ENCODE data around the gene CEBPE. TPM values are rescaled to one million over a fixed set of nuclear protein-coding genes. Genes with fewer than 3 reads are reported as not detected.

CEBPE gene
- polyA plus RNA-seq, 1 donor from 2014 or later, result not detected

DNA sequence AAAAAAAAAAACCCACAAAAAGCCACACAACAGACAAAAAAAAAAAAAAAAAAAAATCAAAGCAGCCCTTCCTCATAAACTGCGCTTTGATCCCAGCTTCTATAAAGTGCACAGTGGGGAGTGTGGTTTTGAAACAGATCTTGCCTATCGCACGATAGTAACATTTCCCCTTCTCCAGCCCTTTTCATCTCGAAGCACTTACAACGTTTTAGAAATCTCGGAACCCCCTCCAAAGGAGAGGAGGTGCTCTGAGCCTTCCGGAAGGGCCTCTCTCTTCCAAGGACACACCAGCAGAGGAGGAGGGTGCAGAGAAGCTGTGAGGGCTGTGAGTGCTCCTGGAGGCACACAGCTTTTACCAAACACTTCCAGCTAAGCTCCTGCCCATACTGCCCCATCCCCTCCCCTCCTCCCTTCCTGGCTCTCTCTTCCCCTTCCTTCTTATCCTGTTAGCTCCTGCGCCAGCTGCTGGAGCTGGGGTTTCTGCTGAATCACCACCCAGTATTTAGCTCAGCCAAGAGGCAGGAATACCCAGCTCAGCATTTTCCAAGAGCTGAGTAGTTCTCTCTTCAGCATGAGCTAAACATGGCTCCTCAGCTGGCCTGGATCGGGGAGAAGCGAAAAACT, 36.0 kb upstream of the CEBPE start:
- no peaks in the 10 kb centered on the region for H3K9me2 ChIP-seq (ENCODE audit: insufficient read depth, low read length)
- no peak overlapping the region for H3K4me3 ChIP-seq (ENCODE audit: low read length)
- no peak overlapping the region for H3K27ac ChIP-seq (ENCODE audit: low read length)
- no peak overlapping the region for H3K9ac ChIP-seq (ENCODE audit: low read length)
- no peaks in the 10 kb centered on the region for H3K9me3 ChIP-seq (ENCODE audit: low read length)
- H3K36me3 ChIP-seq (ENCODE audit: insufficient read depth, low read length), result no peaks in the 10 kb centered on the region
- H3K27me3 ChIP-seq (ENCODE audit: insufficient read depth, low read depth, low read length), result no peaks in the 10 kb centered on the region
- no peaks in the 10 kb centered on the region for H3F3A ChIP-seq (ENCODE audit: insufficient read depth, low read length, poor library complexity, severe bottlenecking)
- H2AFZ ChIP-seq (ENCODE audit: low read depth, low read length), result no peak overlapping the region
- no peaks in the 10 kb centered on the region for H4K20me1 ChIP-seq (ENCODE audit: insufficient read depth)
- no peaks in the 10 kb centered on the region for H3K79me2 ChIP-seq (replicated peaks; ENCODE audit: insufficient read depth, low read length)
- no peak overlapping the region for H3K4me2 ChIP-seq (ENCODE audit: low read length)
- TF ChIP-seq, protein P1, sequence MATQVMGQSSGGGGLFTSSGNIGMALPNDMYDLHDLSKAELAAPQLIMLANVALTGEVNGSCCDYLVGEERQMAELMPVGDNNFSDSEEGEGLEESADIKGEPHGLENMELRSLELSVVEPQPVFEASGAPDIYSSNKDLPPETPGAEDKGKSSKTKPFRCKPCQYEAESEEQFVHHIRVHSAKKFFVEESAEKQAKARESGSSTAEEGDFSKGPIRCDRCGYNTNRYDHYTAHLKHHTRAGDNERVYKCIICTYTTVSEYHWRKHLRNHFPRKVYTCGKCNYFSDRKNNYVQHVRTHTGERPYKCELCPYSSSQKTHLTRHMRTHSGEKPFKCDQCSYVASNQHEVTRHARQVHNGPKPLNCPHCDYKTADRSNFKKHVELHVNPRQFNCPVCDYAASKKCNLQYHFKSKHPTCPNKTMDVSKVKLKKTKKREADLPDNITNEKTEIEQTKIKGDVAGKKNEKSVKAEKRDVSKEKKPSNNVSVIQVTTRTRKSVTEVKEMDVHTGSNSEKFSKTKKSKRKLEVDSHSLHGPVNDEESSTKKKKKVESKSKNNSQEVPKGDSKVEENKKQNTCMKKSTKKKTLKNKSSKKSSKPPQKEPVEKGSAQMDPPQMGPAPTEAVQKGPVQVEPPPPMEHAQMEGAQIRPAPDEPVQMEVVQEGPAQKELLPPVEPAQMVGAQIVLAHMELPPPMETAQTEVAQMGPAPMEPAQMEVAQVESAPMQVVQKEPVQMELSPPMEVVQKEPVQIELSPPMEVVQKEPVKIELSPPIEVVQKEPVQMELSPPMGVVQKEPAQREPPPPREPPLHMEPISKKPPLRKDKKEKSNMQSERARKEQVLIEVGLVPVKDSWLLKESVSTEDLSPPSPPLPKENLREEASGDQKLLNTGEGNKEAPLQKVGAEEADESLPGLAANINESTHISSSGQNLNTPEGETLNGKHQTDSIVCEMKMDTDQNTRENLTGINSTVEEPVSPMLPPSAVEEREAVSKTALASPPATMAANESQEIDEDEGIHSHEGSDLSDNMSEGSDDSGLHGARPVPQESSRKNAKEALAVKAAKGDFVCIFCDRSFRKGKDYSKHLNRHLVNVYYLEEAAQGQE (IDR thresholded peaks at IDR 0.05; ENCODE audit: borderline replicate concordance), result no peak
- TF ChIP-seq RAD21 (conservative IDR thresholded peaks at IDR 0.05) (no peak), TAF1 (IDR thresholded peaks at IDR 0.05; ENCODE audit: low read depth) (no peak), MXI1 (conservative IDR thresholded peaks at IDR 0.05; ENCODE audit: poor library complexity, severe bottlenecking) (no peak), EP300 (conservative IDR thresholded peaks at IDR 0.05; ENCODE audit: poor library complexity, severe bottlenecking) (no peak), POLR2AphosphoS5 (IDR thresholded peaks at IDR 0.05) (no peak), EZH2 (IDR thresholded peaks at IDR 0.05; ENCODE audit: borderline replicate concordance, insufficient read depth, low read length, poor library complexity, severe bottlenecking) (no peak), SMC3 (conservative IDR thresholded peaks at IDR 0.05; ENCODE audit: poor library complexity) (no peak)
- TF ChIP-seq, protein P2, sequence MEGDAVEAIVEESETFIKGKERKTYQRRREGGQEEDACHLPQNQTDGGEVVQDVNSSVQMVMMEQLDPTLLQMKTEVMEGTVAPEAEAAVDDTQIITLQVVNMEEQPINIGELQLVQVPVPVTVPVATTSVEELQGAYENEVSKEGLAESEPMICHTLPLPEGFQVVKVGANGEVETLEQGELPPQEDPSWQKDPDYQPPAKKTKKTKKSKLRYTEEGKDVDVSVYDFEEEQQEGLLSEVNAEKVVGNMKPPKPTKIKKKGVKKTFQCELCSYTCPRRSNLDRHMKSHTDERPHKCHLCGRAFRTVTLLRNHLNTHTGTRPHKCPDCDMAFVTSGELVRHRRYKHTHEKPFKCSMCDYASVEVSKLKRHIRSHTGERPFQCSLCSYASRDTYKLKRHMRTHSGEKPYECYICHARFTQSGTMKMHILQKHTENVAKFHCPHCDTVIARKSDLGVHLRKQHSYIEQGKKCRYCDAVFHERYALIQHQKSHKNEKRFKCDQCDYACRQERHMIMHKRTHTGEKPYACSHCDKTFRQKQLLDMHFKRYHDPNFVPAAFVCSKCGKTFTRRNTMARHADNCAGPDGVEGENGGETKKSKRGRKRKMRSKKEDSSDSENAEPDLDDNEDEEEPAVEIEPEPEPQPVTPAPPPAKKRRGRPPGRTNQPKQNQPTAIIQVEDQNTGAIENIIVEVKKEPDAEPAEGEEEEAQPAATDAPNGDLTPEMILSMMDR (IDR thresholded peaks at IDR 0.05; ENCODE audit: poor library complexity, severe bottlenecking), result no peak

DNA sequence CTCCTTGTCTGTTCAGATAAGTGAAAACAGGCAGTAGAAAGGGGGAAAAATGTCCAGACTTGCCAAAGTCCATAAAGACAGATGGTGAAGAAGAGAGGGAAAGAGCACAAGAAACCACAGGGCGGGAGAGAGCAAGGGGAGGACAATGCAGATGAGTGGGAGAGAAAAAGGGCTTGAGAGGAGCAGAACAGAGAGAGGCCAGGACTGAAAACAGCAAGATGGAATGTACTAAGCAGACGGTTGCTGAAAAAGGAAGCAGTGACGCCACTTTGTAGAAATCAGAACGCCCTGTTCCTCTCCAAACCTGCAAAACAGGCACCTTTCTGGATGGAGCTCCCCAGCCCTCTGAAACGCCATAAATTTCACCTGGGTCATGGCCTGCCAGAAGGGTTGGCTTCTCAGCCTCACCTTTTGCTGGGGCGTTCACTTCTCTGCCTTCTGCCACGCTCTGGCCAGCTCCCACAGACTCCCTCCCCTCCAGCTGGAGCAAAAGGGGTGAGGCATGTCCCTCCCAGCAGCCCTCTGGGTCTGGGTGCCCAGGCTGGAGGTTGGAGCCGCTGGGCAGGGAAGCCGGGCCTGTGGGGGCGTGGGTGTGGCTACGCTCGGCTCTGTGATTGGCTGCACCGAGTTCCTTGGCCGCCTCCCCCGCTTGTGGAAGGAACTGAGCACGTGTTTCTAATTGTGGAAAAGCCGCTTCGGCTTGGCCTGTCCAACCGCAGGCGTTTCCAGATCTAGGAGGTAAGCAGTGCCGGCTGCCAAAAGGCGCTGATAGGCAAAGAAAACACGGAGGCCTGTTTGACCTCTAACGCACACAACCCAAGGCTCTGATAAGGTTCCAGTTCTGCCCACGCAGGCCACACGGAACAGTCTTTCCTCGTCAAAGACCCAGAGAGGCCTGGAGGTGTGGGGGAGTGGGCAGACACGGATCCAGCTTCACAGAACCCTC, 35.1 kb upstream of the CEBPE start:
- H2AFZ ChIP-seq (ENCODE audit: low read depth, low read length), result no peak overlapping the region
- H3K27me3 ChIP-seq (ENCODE audit: insufficient read depth, low read depth, low read length), result no peaks in the 10 kb centered on the region
- TF ChIP-seq RAD21 (conservative IDR thresholded peaks at IDR 0.05), result no peak
- TF ChIP-seq MXI1 (conservative IDR thresholded peaks at IDR 0.05; ENCODE audit: poor library complexity, severe bottlenecking), result no peak
- TF ChIP-seq, protein P1 (IDR thresholded peaks at IDR 0.05; ENCODE audit: borderline replicate concordance), result no peak
- TF ChIP-seq, protein P2 (IDR thresholded peaks at IDR 0.05; ENCODE audit: poor library complexity, severe bottlenecking), result no peak
- no peak for TF ChIP-seq SMC3 (conservative IDR thresholded peaks at IDR 0.05; ENCODE audit: poor library complexity)
- TF ChIP-seq EP300 (conservative IDR thresholded peaks at IDR 0.05; ENCODE audit: poor library complexity, severe bottlenecking), result no peak
- no peak for TF ChIP-seq POLR2AphosphoS5 (IDR thresholded peaks at IDR 0.05)
- no peak for TF ChIP-seq TAF1 (IDR thresholded peaks at IDR 0.05; ENCODE audit: low read depth)
- no peak for TF ChIP-seq EZH2 (IDR thresholded peaks at IDR 0.05; ENCODE audit: borderline replicate concordance, insufficient read depth, low read length, poor library complexity, severe bottlenecking)
- H3K27ac ChIP-seq (ENCODE audit: low read length), result no peak overlapping the region
- no peaks in the 10 kb centered on the region for H3K9me3 ChIP-seq (ENCODE audit: low read length)
- no peaks in the 10 kb centered on the region for H4K20me1 ChIP-seq (ENCODE audit: insufficient read depth)
- H3F3A ChIP-seq (ENCODE audit: insufficient read depth, low read length, poor library complexity, severe bottlenecking), result no peaks in the 10 kb centered on the region
- H3K79me2 ChIP-seq (replicated peaks; ENCODE audit: insufficient read depth, low read length), result no peaks in the 10 kb centered on the region
- no peak overlapping the region for H3K4me3 ChIP-seq (ENCODE audit: low read length)
- H3K36me3 ChIP-seq (ENCODE audit: insufficient read depth, low read length), result no peaks in the 10 kb centered on the region
- no peaks in the 10 kb centered on the region for H3K9me2 ChIP-seq (ENCODE audit: insufficient read depth, low read length)
- no peak overlapping the region for H3K4me2 ChIP-seq (ENCODE audit: low read length)
- H3K9ac ChIP-seq (ENCODE audit: low read length), result no peak overlapping the region
